BJ (cell line): ENCODE results near the gene EME2. TPM values are rescaled to one million over a fixed set of nuclear protein-coding genes. Genes with fewer than 3 reads are reported as not detected.
"Not testable (repeated sequence)": the region's sequence is repeated elsewhere in the genome, so short reads cannot be mapped to it uniquely, and the experiment has no call there.

Experiments
- CTCF ChIA-PET: fragments of 350-600 bp; formaldehyde crosslinking; extraction: SDS; loops from one replicate; lab custom pipeline; 2021; ENCODE audit warnings: antibody characterized with exemption, inconsistent platforms; lab: Yijun Ruan, JAX
- POLR2A ChIA-PET: fragments of 300-600 bp; sonication (Branson Sonifier 250); formaldehyde crosslinking; extraction: SDS; loops from one replicate; lab custom pipeline; 2021; ENCODE audit warnings: antibody characterized with exemption; lab: Charles Lee
- DNase-seq: peaks from one replicate; pipeline ENCODE4 v3.0.0-alpha.2; 2011; ENCODE audit warnings: low read depth
- H3K27me3 ChIP-seq: 2 replicates; pipeline ENCODE4 v1.6.0; 2011; ENCODE audit warnings: low read length; ENCODE audit not compliant: control insufficient read depth, insufficient read depth
- H3K36me3 ChIP-seq: 2 replicates; pipeline ENCODE4 v1.5.1; 2011; ENCODE audit warnings: low read length; ENCODE audit not compliant: control insufficient read depth, insufficient read depth
- H3K4me3 ChIP-seq: 2 replicates; pipeline ENCODE4 v1.5.1; 2011; ENCODE audit warnings: low read depth, mild to moderate bottlenecking, control low read depth, low read length
- polyA plus RNA-seq: library from polyadenylated mRNA; depleted of rRNA; stranded (reverse); fragments of >200 nt; gene quantifications from 2 replicates; pipeline ENCODE4 v1.2.3, GENCODE V29; 2011
- TF ChIP-seq, protein P1 (sequence below): IDR thresholded peaks from 2 replicates; pipeline ENCODE4 v1.5.1; 2011; ENCODE audit warnings: low read depth, mild to moderate bottlenecking, control low read depth, inconsistent platforms, low read length, moderate library complexity; ENCODE audit not compliant: insufficient read depth

The EME2 gene
- polyA plus RNA-seq, 1 experiment: 4.0 TPM

DNA sequence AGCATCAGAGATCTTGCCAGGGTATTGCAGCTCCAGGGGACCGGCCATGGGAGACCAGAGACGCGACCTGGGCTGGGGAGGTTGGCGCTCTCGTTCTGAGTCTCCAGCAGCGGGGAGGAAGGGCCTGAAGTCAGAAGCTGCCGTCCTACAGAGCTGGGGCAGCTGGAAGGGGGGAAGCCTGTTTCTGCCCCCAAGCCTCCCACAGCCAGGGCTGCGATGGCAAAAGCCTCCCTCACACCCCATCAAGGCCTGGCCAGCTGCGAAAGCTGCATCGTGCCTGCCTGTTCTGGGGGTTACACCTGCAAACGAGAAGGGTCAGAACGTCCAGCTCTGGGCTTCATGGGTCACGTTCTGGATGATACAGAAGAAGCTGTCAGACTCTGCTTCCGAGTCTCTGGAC lies 40.5 kb upstream of the EME2 start:
- TF ChIP-seq, protein P1, sequence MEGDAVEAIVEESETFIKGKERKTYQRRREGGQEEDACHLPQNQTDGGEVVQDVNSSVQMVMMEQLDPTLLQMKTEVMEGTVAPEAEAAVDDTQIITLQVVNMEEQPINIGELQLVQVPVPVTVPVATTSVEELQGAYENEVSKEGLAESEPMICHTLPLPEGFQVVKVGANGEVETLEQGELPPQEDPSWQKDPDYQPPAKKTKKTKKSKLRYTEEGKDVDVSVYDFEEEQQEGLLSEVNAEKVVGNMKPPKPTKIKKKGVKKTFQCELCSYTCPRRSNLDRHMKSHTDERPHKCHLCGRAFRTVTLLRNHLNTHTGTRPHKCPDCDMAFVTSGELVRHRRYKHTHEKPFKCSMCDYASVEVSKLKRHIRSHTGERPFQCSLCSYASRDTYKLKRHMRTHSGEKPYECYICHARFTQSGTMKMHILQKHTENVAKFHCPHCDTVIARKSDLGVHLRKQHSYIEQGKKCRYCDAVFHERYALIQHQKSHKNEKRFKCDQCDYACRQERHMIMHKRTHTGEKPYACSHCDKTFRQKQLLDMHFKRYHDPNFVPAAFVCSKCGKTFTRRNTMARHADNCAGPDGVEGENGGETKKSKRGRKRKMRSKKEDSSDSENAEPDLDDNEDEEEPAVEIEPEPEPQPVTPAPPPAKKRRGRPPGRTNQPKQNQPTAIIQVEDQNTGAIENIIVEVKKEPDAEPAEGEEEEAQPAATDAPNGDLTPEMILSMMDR: no peak
- ChIA-PET POLR2A (no interaction called here), CTCF (no interaction called here)
- Histone ChIP-seq H3K27me3 (no peaks in the 10 kb centered on the region), H3K4me3 (no peak overlapping the region), H3K36me3 (peaks cover 36% of the 10 kb centered on the region)
- no peak for DNase-seq

DNA sequence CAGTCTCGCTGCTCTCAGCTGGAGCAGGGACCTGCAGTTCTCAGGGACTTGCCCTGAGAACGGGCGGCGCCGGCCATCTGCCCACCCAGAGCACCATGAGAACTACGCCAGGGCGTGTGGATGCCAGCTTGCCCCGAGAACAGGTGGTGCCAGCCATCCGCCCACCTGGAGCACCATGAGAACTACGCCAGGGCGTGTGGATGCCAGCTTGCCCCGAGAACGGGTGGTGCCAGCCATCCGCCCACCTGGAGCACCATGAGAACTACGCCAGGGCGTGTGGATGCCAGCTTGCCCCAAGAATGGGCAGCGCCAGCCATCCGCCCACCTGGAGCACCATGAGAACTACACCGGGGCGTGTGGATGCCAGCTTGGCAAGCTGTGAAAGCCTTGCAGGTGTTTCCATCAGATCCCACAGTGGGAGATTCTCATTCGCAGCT lies 40.0 kb upstream of the EME2 start:
- H3K4me3 ChIP-seq, DNase-seq, H3K27me3 ChIP-seq, POLR2A ChIA-PET: not testable (repeated sequence)
- CTCF ChIA-PET: interaction anchor here (0.9 kb wide), 1 partner anchor 27 kb away, joined by 4 read pairs; the partner anchor contains the start of gene MAPK8IP3
- H3K36me3 ChIP-seq: peaks cover 35% of the 10 kb centered on the region

DNA sequence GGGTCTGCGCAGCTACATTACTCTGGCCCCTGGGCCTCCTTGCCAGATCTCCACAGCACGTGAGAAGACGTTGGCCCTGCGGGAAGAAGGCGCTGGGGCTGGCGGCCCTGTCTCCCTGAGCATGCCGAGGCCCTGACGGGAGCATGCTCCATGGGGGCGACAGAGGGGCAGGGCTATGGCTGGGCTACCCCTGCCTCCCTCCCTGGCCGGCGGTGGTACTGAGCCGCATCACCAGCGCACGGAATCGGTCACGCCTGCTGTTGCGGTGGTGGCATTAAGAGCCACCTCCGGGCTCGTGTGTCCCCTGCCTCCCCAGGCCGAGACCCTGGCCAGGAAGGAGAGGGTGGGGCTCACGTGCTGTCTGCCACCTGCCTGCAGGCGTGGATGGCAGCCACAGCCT lies 38.5 kb upstream of the EME2 start:
- Histone ChIP-seq H3K4me3 (no peak overlapping the region), H3K27me3 (no peaks in the 10 kb centered on the region), H3K36me3 (peaks cover 31% of the 10 kb centered on the region)
- TF ChIP-seq, protein P1: no peak
- POLR2A ChIA-PET: no interaction called here
- no peak for DNase-seq
- CTCF ChIA-PET: no interaction called here

DNA sequence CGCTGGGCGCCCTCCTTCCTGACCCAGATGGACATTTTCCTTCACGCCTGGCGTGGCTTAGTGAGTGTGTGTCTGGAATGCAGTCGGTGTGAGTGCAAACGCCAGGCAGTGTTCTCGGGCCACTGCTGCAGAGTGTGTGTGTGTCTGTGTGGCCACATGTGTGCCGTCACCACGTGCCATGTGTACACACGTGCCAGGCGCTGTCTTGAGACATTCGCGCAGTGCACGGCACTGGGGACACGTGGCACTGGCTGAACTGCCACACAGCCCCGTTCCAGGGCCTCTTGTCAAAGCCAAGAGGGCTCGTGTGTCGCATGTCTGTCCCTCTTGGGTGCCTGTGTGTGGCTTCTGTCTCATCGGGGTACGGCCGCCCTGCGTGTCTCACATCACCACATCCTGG lies 37.8 kb upstream of the EME2 start:
- peaks cover 26% of the 10 kb centered on the region for H3K36me3 ChIP-seq
- no peak for DNase-seq
- ChIA-PET POLR2A (no interaction called here), CTCF (no interaction called here)
- H3K27me3 ChIP-seq: no peaks in the 10 kb centered on the region
- no peak overlapping the region for H3K4me3 ChIP-seq
- TF ChIP-seq, protein P1: no peak

DNA sequence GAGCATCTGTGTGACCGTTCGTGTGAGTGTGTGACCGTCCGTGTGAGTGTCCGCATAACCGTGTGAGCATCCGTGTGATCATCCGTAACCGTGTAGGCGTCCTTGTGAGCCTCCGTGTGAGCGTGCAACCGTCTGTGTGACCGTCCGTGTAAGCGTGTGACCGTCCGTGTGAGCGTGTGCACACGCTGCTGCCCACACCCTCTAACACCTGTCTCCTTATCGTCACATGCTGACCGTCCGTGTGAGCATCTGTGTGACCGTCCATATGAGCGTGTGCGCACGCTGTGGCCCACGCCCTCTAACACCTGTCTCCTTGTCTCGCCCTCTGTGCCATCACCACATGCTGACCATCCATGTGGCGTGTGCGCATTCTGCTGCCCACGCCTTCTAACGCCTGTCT lies 32.4 kb upstream of the EME2 start:
- TF ChIP-seq, protein P1: no peak
- no peaks in the 10 kb centered on the region for H3K27me3 ChIP-seq
- CTCF ChIA-PET: no interaction called here

More for the DNA sequence above, 32.4 kb upstream of the EME2 start:
- POLR2A ChIA-PET: no interaction called here
- no peak for DNase-seq
- Histone ChIP-seq H3K36me3 (peaks cover 17% of the 10 kb centered on the region), H3K4me3 (no peak overlapping the region)
